MCF 10A (cell line): ENCODE measurements around the gene COX6B2. TPM values are rescaled to one million over a fixed set of nuclear protein-coding genes. Genes with fewer than 3 reads are reported as not detected.

Experiments used
- BruUV-seq: library from RNA; stranded (reverse); fragments of 400-500 nt; replicated peaks from 2 replicates; lab custom pipeline; 2021; lab: Mats Ljungman, UMichigan
- CTCF ChIA-PET: fragments of 300-600 bp; sonication (Branson Sonifier 250); formaldehyde crosslinking; extraction: SDS; loops from one replicate; lab custom pipeline; 2021; ENCODE audit warnings: antibody characterized with exemption, inconsistent platforms; lab: Yijun Ruan, JAX
- POLR2A ChIA-PET: fragments of 300-600, 350-650 bp; sonication (Branson Sonifier 250); formaldehyde crosslinking; extraction: SDS; loops from one replicate; lab custom pipeline; 2020; ENCODE audit warnings: antibody characterized with exemption, inconsistent platforms; lab: Yijun Ruan, JAX
- DNase-seq: peaks from one replicate; pipeline ENCODE4 v3.0.0-alpha.2; 2018; ENCODE audit not compliant: unreplicated experiment
- H3K27ac Mint-ChIP-seq: one replicate; pipeline ENCODE4 v1.8.0; 2022; ENCODE audit warnings: mild to moderate bottlenecking, low read depth, mixed read lengths; ENCODE audit not compliant: unreplicated experiment
- H3K27me3 Mint-ChIP-seq: one replicate; pipeline ENCODE4 v1.8.0; 2022; ENCODE audit warnings: mixed read lengths; ENCODE audit not compliant: insufficient read depth, unreplicated experiment
- H3K36me3 Mint-ChIP-seq: one replicate; pipeline ENCODE4 v1.8.0; 2022; ENCODE audit warnings: mild to moderate bottlenecking, moderate library complexity, mixed read lengths; ENCODE audit not compliant: insufficient read depth, unreplicated experiment
- H3K4me1 Mint-ChIP-seq: one replicate; pipeline ENCODE4 v1.8.0; 2022; ENCODE audit warnings: mixed read lengths; ENCODE audit not compliant: insufficient read depth, unreplicated experiment
- H3K4me3 Mint-ChIP-seq: one replicate; pipeline ENCODE4 v1.8.0; 2022; ENCODE audit warnings: mild to moderate bottlenecking, moderate library complexity, mixed read lengths; ENCODE audit not compliant: unreplicated experiment
- H3K9me3 Mint-ChIP-seq: one replicate; pipeline ENCODE4 v1.8.0; 2022; ENCODE audit warnings: mixed read lengths; ENCODE audit not compliant: unreplicated experiment
- CTCF ChIP-seq: fragments of 200-600 bp; IDR thresholded peaks from one replicate; pipeline ENCODE4 v1.8.0; 2022; ENCODE audit warnings: antibody characterized with exemption, mild to moderate bottlenecking; ENCODE audit not compliant: unreplicated experiment
- intact Hi-C: fragments of 100-400 bp; cut with micrococcal nuclease; formaldehyde crosslinking; loops from 2 replicates; pipeline ENCODE4 v1.14.1; 2022
- total RNA-seq: library from RNA; stranded (reverse); gene quantifications from 2 replicates; pipeline ENCODE4 v1.2.3, GENCODE V29; 2022

Gene COX6B2
- total RNA-seq, 1 experiment from 2014 or later = 0.33 TPM

GRCh38 chr19:55322204-55322885 is 32.2 kb downstream of the COX6B2 start:
- Mint-ChIP-seq H3K4me3 (no peak overlapping the region), H3K27ac (no peak overlapping the region), H3K27me3 (peaks cover 27% of the 10 kb centered on the region), H3K36me3 (peaks cover 10% of the 10 kb centered on the region), H3K4me1 (peaks cover 6% of the 10 kb centered on the region), H3K9me3 (no peaks in the 10 kb centered on the region)
- POLR2A ChIA-PET = interaction anchor here (0.6 to 1.5 kb wide), 7 partner anchors 11 to 84 kb away, joined by 3 to 6 read pairs (median 3); partner anchors contain the start of genes HSPBP1 and KMT5C
- no peak for TF ChIP-seq CTCF
- BruUV-seq = no TSS peak
- DNase-seq = no peak
- intact Hi-C loops = no loop called here
- CTCF ChIA-PET = interaction anchor here (0.9 to 7.6 kb wide), 4 partner anchors 17 to 61 kb away, joined by 4 to 58 read pairs (median 5); no protein-coding TSS in a partner anchor

GRCh38 chr19:55321466-55322137 is 32.9 kb downstream of the COX6B2 start:
- POLR2A ChIA-PET = interaction anchor here (1.1 to 1.5 kb wide), 3 partner anchors 18 to 85 kb away, joined by 3 to 4 read pairs (median 3); partner anchors contain the start of genes HSPBP1 and KMT5C
- Mint-ChIP-seq H3K27ac (no peak overlapping the region), H3K9me3 (no peaks in the 10 kb centered on the region), H3K4me1 (peaks cover 6% of the 10 kb centered on the region), H3K27me3 (peaks cover 27% of the 10 kb centered on the region), H3K4me3 (no peak overlapping the region), H3K36me3 (peaks cover 8% of the 10 kb centered on the region)
- TF ChIP-seq CTCF = no peak
- no TSS peak for BruUV-seq
- CTCF ChIA-PET = interaction anchor here (0.6 to 7.6 kb wide), 5 partner anchors 17 to 146 kb away, joined by 3 to 58 read pairs (median 4); no protein-coding TSS in a partner anchor
- no peak for DNase-seq
- intact Hi-C loops = no loop called here

- CTCF ChIA-PET = interaction anchor here (0.6 to 7.6 kb wide), 5 partner anchors 19 to 226 kb away, joined by 3 to 58 read pairs (median 5); no protein-coding TSS in a partner anchor
Measured at GRCh38 chr19:55320844-55321419, 33.6 kb downstream of the COX6B2 start.

More at GRCh38 chr19:55320844-55321419, 33.6 kb downstream of the COX6B2 start:
- H3K27ac Mint-ChIP-seq = no peak overlapping the region
- POLR2A ChIA-PET = interaction anchor here (1.5 kb wide), 1 partner anchor 19 kb away, joined by 4 read pairs; the partner anchor contains the start of gene KMT5C
- TF ChIP-seq CTCF = no peak
- no peak for DNase-seq
- H3K27me3 Mint-ChIP-seq = peaks cover 27% of the 10 kb centered on the region
- H3K36me3 Mint-ChIP-seq = peaks cover 1% of the 10 kb centered on the region
- BruUV-seq = no TSS peak
- intact Hi-C loops = no loop called here
- H3K4me1 Mint-ChIP-seq = peaks cover 6% of the 10 kb centered on the region
- H3K4me3 Mint-ChIP-seq = no peak overlapping the region
- H3K9me3 Mint-ChIP-seq = no peaks in the 10 kb centered on the region
